ENCODE data around the gene EYA2.

- TF ChIP-seq POLR2A (IDR thresholded peaks at IDR 0.05; ENCODE audit: low read depth, low read length) (no peak), CTCF (IDR thresholded peaks at IDR 0.05; ENCODE audit: extremely low read depth in 1 of 2, insufficient read depth in 1 of 2, low read depth in 1 of 2, low read length in 2 of 2) (no peak)
These were observed 36.1 kb downstream of the EYA2 start for GRCh38 chr20:46930640-46931339.

Measured in endothelial cell of umbilical vein (primary cell).